ENCODE data around the gene IL25. TPM values are rescaled to one million over a fixed set of nuclear protein-coding genes. Genes with fewer than 3 reads are reported as not detected.

The IL25 gene
- total RNA-seq, 1 experiment from 2014 or later, result not detected

GRCh38 chr14:23379366-23380196, 7.0 kb downstream of the IL25 start:
- H3K4me3 ChIP-seq, result no peak overlapping the region
- no peak overlapping the region for H3K27ac ChIP-seq
- no TSS peak for BruUV-seq (replicated peaks)
- H4K20me1 ChIP-seq (ENCODE audit: insufficient read depth), result no peaks in the 10 kb centered on the region
- H3K9me3 ChIP-seq (ENCODE audit: insufficient read depth, low read depth), result no peaks in the 10 kb centered on the region
- H3K79me2 ChIP-seq (ENCODE audit: low read depth), result no peaks in the 10 kb centered on the region
- intact Hi-C loops (cut with micrococcal nuclease; ENCODE audit: unreplicated experiment), result loop anchor here (1.0 to 2.0 kb wide), 3 partner anchors 51 to 259 kb away; no protein-coding TSS in a partner anchor
- POLR2A ChIA-PET (ENCODE audit: unreplicated experiment), result no interaction called here
- H3F3A ChIP-seq (ENCODE audit: insufficient read depth, low read depth), result no peaks in the 10 kb centered on the region
- H3K27me3 ChIP-seq (ENCODE audit: insufficient read depth, low read depth), result peaks cover 78% of the 10 kb centered on the region
- no peaks in the 10 kb centered on the region for H3K9me2 ChIP-seq (ENCODE audit: insufficient read depth)
- H3K36me3 ChIP-seq (ENCODE audit: low read depth), result no peaks in the 10 kb centered on the region
- peak in 1 of 2 experiments; percentile 65 for DNase-seq
- H2AFZ ChIP-seq, result no peak overlapping the region
- TF ChIP-seq EZH2 (IDR thresholded peaks at IDR 0.05; ENCODE audit: low read depth) (no peak), CTCF (conservative IDR thresholded peaks at IDR 0.05) (peak; percentile 82)
- no peak overlapping the region for H3K4me2 ChIP-seq
- CTCF ChIA-PET, result interaction anchor here (0.5 to 1.1 kb wide), 2 partner anchors 54 to 341 kb away, joined by 3 to 6 read pairs; no protein-coding TSS in a partner anchor
- no peaks in the 10 kb centered on the region for H3K4me1 ChIP-seq (replicated peaks; ENCODE audit: insufficient read depth)

GRCh38 chr14:23380197-23380914, 7.7 kb downstream of the IL25 start:
- Histone ChIP-seq H3K4me3 (no peak overlapping the region), H3K4me2 (no peak overlapping the region), H2AFZ (no peak overlapping the region), H3K27me3 (ENCODE audit: insufficient read depth, low read depth) (peaks cover 78% of the 10 kb centered on the region), H3K27ac (no peak overlapping the region), H4K20me1 (ENCODE audit: insufficient read depth) (no peaks in the 10 kb centered on the region), H3K36me3 (ENCODE audit: low read depth) (no peaks in the 10 kb centered on the region), H3F3A (ENCODE audit: insufficient read depth, low read depth) (no peaks in the 10 kb centered on the region), H3K79me2 (ENCODE audit: low read depth) (no peaks in the 10 kb centered on the region), H3K9me2 (ENCODE audit: insufficient read depth) (no peaks in the 10 kb centered on the region), H3K9me3 (ENCODE audit: insufficient read depth, low read depth) (no peaks in the 10 kb centered on the region), H3K4me1 (replicated peaks; ENCODE audit: insufficient read depth) (no peaks in the 10 kb centered on the region)
- ChIA-PET POLR2A (ENCODE audit: unreplicated experiment) (no interaction called here), CTCF (interaction anchor here (0.5 to 1.1 kb wide), 3 partner anchors 55 to 342 kb away, joined by 3 to 6 read pairs (median 6); partner anchors contain the start of gene PABPN1)
- no peak for DNase-seq
- intact Hi-C loops (cut with micrococcal nuclease; ENCODE audit: unreplicated experiment), result loop anchor here (1.0 to 2.0 kb wide), 3 partner anchors 52 to 260 kb away; no protein-coding TSS in a partner anchor
- TF ChIP-seq CTCF (conservative IDR thresholded peaks at IDR 0.05) (0 out of 2 replicates have a peak, but pooled peaks have one; percentile 2), EZH2 (IDR thresholded peaks at IDR 0.05; ENCODE audit: low read depth) (no peak)
- no TSS peak for BruUV-seq (replicated peaks)

- no TSS peak for BruUV-seq (replicated peaks)
- H4K20me1 ChIP-seq (ENCODE audit: insufficient read depth), result no peaks in the 10 kb centered on the region
- no peaks in the 10 kb centered on the region for H3K4me1 ChIP-seq (replicated peaks; ENCODE audit: insufficient read depth)
- H3K79me2 ChIP-seq (ENCODE audit: low read depth), result no peaks in the 10 kb centered on the region
- no peaks in the 10 kb centered on the region for H3F3A ChIP-seq (ENCODE audit: insufficient read depth, low read depth)
- ChIA-PET CTCF (interaction anchor here (0.5 kb wide), 1 partner anchor 60 kb away, joined by 6 read pairs; the partner anchor contains the start of gene PABPN1), POLR2A (ENCODE audit: unreplicated experiment) (no interaction called here)
- H3K4me2 ChIP-seq, result no peak overlapping the region
- H3K36me3 ChIP-seq (ENCODE audit: low read depth), result no peaks in the 10 kb centered on the region
- H2AFZ ChIP-seq, result no peak overlapping the region
- peaks cover 78% of the 10 kb centered on the region for H3K27me3 ChIP-seq (ENCODE audit: insufficient read depth, low read depth)
- H3K9me3 ChIP-seq (ENCODE audit: insufficient read depth, low read depth), result no peaks in the 10 kb centered on the region
- no peak for TF ChIP-seq EZH2 (IDR thresholded peaks at IDR 0.05; ENCODE audit: low read depth)
- no peak for TF ChIP-seq CTCF (conservative IDR thresholded peaks at IDR 0.05)
- intact Hi-C loops (cut with micrococcal nuclease; ENCODE audit: unreplicated experiment), result loop anchor here (1.0 to 2.0 kb wide), 3 partner anchors 53 to 260 kb away; no protein-coding TSS in a partner anchor
- no peak overlapping the region for H3K4me3 ChIP-seq
- no peaks in the 10 kb centered on the region for H3K9me2 ChIP-seq (ENCODE audit: insufficient read depth)
- no peak for DNase-seq
- H3K27ac ChIP-seq, result no peak overlapping the region
These were observed 8.4 kb downstream of the IL25 start for GRCh38 chr14:23380976-23381375.
